Neutrophil (primary cell): ENCODE measurements around the gene MTCL1.

Source experiments
- H3K27ac ChIP-seq: fragments of 200-600 bp; sonication (generic); 2 replicates; pipeline ENCODE4 v1.5.1; 2016; ENCODE audit warnings: mild to moderate bottlenecking, moderate library complexity
- H3K27me3 ChIP-seq: fragments of 200-600 bp; sonication (generic); 2 replicates; pipeline ENCODE4 v1.6.0; 2016; ENCODE audit warnings: mild to moderate bottlenecking
- H3K36me3 ChIP-seq: fragments of 200-600 bp; sonication (generic); 2 replicates; pipeline ENCODE4 v1.5.1; 2017
- H3K4me1 ChIP-seq, 2 experiments: fragments of 200-600 bp in 1 of 2; sonication (generic) in 1 of 2; 1 replicate in 1 of 2; 2 replicates in 1 of 2; pipeline versions ENCODE4 v1.5.1 to v1.6.1; 2013 to 2016; ENCODE audit warnings: low read depth in 1 of 2, low read length in 1 of 2, mild to moderate bottlenecking in 1 of 2, moderate library complexity in 1 of 2; ENCODE audit not compliant: control insufficient read depth in 1 of 2, insufficient read depth in 1 of 2
- H3K4me3 ChIP-seq, 2 experiments: fragments of 200-600 bp in 1 of 2; sonication (generic) in 1 of 2; 1 replicate in 1 of 2; 2 replicates in 1 of 2; pipeline ENCODE4 v1.5.1; 2013 to 2016; ENCODE audit warnings: low read depth in 1 of 2, low read length in 1 of 2, mild to moderate bottlenecking in 1 of 2, moderate library complexity in 1 of 2
- H3K9me3 ChIP-seq: fragments of 200-600 bp; sonication (generic); 2 replicates; pipeline ENCODE4 v1.5.1; 2016
- CTCF ChIP-seq: fragments of 200-600 bp; sonication (generic); IDR thresholded peaks from 2 replicates; pipeline ENCODE4 v1.5.1; 2016; ENCODE audit warnings: antibody characterized with exemption

The MTCL1 gene

GRCh38 chr18:8871489-8871888, 166.1 kb downstream of the MTCL1 start:
- Histone ChIP-seq H3K27me3 (peaks cover 3% of the 10 kb centered on the region), H3K4me1 (no peaks in the 10 kb centered on the region), H3K36me3 (no peaks in the 10 kb centered on the region), H3K9me3 (no peaks in the 10 kb centered on the region), H3K4me3 (no peak overlapping the region), H3K27ac (no peak overlapping the region)
- TF ChIP-seq CTCF: no peak

GRCh38 chr18:8874872-8875271, 169.5 kb downstream of the MTCL1 start:
- Histone ChIP-seq H3K4me3 (no peak overlapping the region), H3K9me3 (no peaks in the 10 kb centered on the region), H3K4me1 (no peaks in the 10 kb centered on the region), H3K36me3 (no peaks in the 10 kb centered on the region), H3K27me3 (peaks cover 3% of the 10 kb centered on the region), H3K27ac (no peak overlapping the region)
- no peak for TF ChIP-seq CTCF

GRCh38 chr18:8876887-8877286, 171.5 kb downstream of the MTCL1 start:
- Histone ChIP-seq H3K4me3 (no peak overlapping the region), H3K27me3 (peaks cover 3% of the 10 kb centered on the region), H3K4me1 (no peaks in the 10 kb centered on the region), H3K9me3 (no peaks in the 10 kb centered on the region), H3K36me3 (no peaks in the 10 kb centered on the region), H3K27ac (no peak overlapping the region)
- no peak for TF ChIP-seq CTCF

GRCh38 chr18:8881103-8881502, 175.7 kb downstream of the MTCL1 start:
- Histone ChIP-seq H3K36me3 (no peaks in the 10 kb centered on the region), H3K27me3 (no peaks in the 10 kb centered on the region), H3K9me3 (peaks cover 5% of the 10 kb centered on the region), H3K27ac (no peak overlapping the region), H3K4me3 (no peak overlapping the region), H3K4me1 (no peaks in the 10 kb centered on the region)
- no peak for TF ChIP-seq CTCF
